H1 (cell line): Measurements from ENCODE around the gene GPER1. TPM values are rescaled to one million over a fixed set of nuclear protein-coding genes. Genes with fewer than 3 reads are reported as not detected.
A peak's percentile ranks its signal among the peaks of the same experiment; 100 is the strongest.

Source experiments
- CTCF ChIA-PET: fragments of 300-600 bp; sonication (Branson Sonifier 250); formaldehyde crosslinking; loops from one replicate; lab custom pipeline; 2021; ENCODE audit not compliant: partially characterized antibody; lab: Charles Lee
- POLR2A ChIA-PET: fragments of 300-600 bp; sonication (Branson Sonifier 250); formaldehyde crosslinking; loops from one replicate; lab custom pipeline; 2021; ENCODE audit warnings: inconsistent platforms; ENCODE audit not compliant: partially characterized antibody; lab: Charles Lee
- DNase-seq, 2 experiments: peaks; one replicate each; pipeline versions ENCODE4 v3.0.0 to v3.0.0-alpha.2; 2010 to 2022; ENCODE audit warnings: low spot score in 2 of 2, low read depth in 1 of 2, mixed read lengths in 1 of 2
- FAIRE-seq: peaks from 2 replicates; lab custom pipeline; 2011; peaks lifted over from hg19 to GRCh38; lab: Jason Lieb, UNC
- H2AFZ ChIP-seq: 2 replicates; pipeline ENCODE4 v1.8.1; 2012; ENCODE audit warnings: low read length, inconsistent platforms
- H2AK5ac ChIP-seq: 2 replicates; pipeline ENCODE4 v1.6.1; 2013; ENCODE audit warnings: low read depth, low read length
- H2BK120ac ChIP-seq: replicated peaks from 2 replicates; pipeline ENCODE3; 2013; ENCODE audit warnings: low read depth, low read length, inconsistent platforms
- H2BK12ac ChIP-seq: 2 replicates; pipeline ENCODE4 v1.6.1; 2013; ENCODE audit warnings: low read depth, low read length
- H2BK15ac ChIP-seq: 2 replicates; pipeline ENCODE4 v1.6.1; 2013; ENCODE audit warnings: low read length
- H2BK20ac ChIP-seq: 2 replicates; pipeline ENCODE4 v1.6.1; 2013; ENCODE audit warnings: low read length
- H2BK5ac ChIP-seq: 2 replicates; pipeline ENCODE4 v1.6.1; 2013; ENCODE audit warnings: low read depth, low read length
- H3K14ac ChIP-seq: 2 replicates; pipeline ENCODE4 v1.6.1; 2013; ENCODE audit warnings: inconsistent platforms; ENCODE audit not compliant: insufficient read length
- H3K18ac ChIP-seq: 2 replicates; pipeline ENCODE4 v1.6.1; 2013; ENCODE audit warnings: low read length; ENCODE audit errors: extremely low read depth
- H3K23ac ChIP-seq: 2 replicates; pipeline ENCODE4 v1.6.1; 2013; ENCODE audit warnings: inconsistent platforms; ENCODE audit not compliant: insufficient read length
- H3K23me2 ChIP-seq: 2 replicates; pipeline ENCODE4 v1.6.1; 2013; ENCODE audit warnings: low read depth, low read length
- H3K27ac ChIP-seq: 2 replicates; pipeline ENCODE4 v1.6.1; 2011; ENCODE audit warnings: low read depth, low read length, inconsistent platforms
- H3K27me3 ChIP-seq, 4 experiments: replicated peaks in 1 of 4; 1 replicate in 1 of 4; 2 replicates in 3 of 4; pipeline versions ENCODE4 v1.6.1 to v1.8.1; 2011 to 2013; ENCODE audit warnings: low read length in 3 of 4, mild to moderate bottlenecking in 3 of 4, inconsistent platforms in 2 of 4, mixed read lengths in 2 of 4, moderate library complexity in 1 of 4; ENCODE audit not compliant: control insufficient read depth in 3 of 4, insufficient read depth in 3 of 4; ENCODE audit errors: extremely low read depth in 1 of 4
- H3K36me3 ChIP-seq, 4 experiments: 2 replicates each; pipeline versions ENCODE4 v1.6.1 to v1.8.1; 2011 to 2013; ENCODE audit warnings: mild to moderate bottlenecking in 4 of 4, low read length in 3 of 4, moderate library complexity in 2 of 4, control low read depth in 1 of 4, inconsistent platforms in 1 of 4; ENCODE audit not compliant: insufficient read depth in 4 of 4, control insufficient read depth in 2 of 4
- H3K4ac ChIP-seq: replicated peaks from 2 replicates; pipeline ENCODE3; 2013; ENCODE audit warnings: low read length, low read depth, mixed read lengths, inconsistent platforms; ENCODE audit not compliant: insufficient read length
- H3K4me1 ChIP-seq, 4 experiments: replicated peaks in 1 of 4; 1 replicate in 1 of 4; 2 replicates in 3 of 4; pipeline versions ENCODE4 v1.6.1 to v1.8.1; 2011 to 2013; ENCODE audit warnings: low read length in 3 of 4, inconsistent platforms in 2 of 4, mixed read lengths in 1 of 4; ENCODE audit not compliant: insufficient read depth in 4 of 4, control insufficient read depth in 3 of 4
- H3K4me2 ChIP-seq, 2 experiments: 2 replicates each; pipeline versions ENCODE4 v1.6.1 to v1.8.1; 2011 to 2013; ENCODE audit warnings: low read depth in 2 of 2, low read length in 2 of 2, control low read depth in 1 of 2, inconsistent platforms in 1 of 2, mild to moderate bottlenecking in 1 of 2; ENCODE audit not compliant: insufficient read depth in 1 of 2
- H3K4me3 ChIP-seq, 4 experiments: fragments of 200-600, 300-600 bp in 1 of 4; sonication (generic), shearing (Covaris generic), sonication (Bioruptor Twin) in 1 of 4; 2 replicates each; pipeline versions ENCODE4 v1.5.1 to v1.8.1; 2011 to 2016; ENCODE audit warnings: low read length in 4 of 4, low read depth in 3 of 4, control low read depth in 2 of 4, inconsistent platforms in 2 of 4, mild to moderate bottlenecking in 2 of 4, mixed read lengths in 1 of 4, moderate library complexity in 1 of 4; ENCODE audit not compliant: insufficient read depth in 2 of 4; ENCODE audit errors: extremely low read depth in 1 of 4
- H3K56ac ChIP-seq: replicated peaks from 2 replicates; pipeline ENCODE3; 2013; ENCODE audit warnings: low read depth, mild to moderate bottlenecking, mixed read lengths, low read length, inconsistent platforms; ENCODE audit not compliant: insufficient read length
- H3K79me1 ChIP-seq: 2 replicates; pipeline ENCODE4 v1.6.1; 2013; ENCODE audit warnings: low read depth, low read length, control low read depth
- H3K79me2 ChIP-seq, 2 experiments: 2 replicates each; pipeline versions ENCODE4 v1.6.1 to v1.8.1; 2012 to 2013; ENCODE audit warnings: low read length in 2 of 2, mild to moderate bottlenecking in 2 of 2, inconsistent platforms in 1 of 2; ENCODE audit not compliant: insufficient read depth in 2 of 2, control insufficient read depth in 1 of 2
- H3K9ac ChIP-seq, 4 experiments: replicated peaks in 1 of 4; 1 replicate in 1 of 4; 2 replicates in 3 of 4; pipeline versions ENCODE4 v1.6.1 to v1.8.1; 2011 to 2013; ENCODE audit warnings: low read depth in 3 of 4, low read length in 3 of 4, control low read depth in 2 of 4, mild to moderate bottlenecking in 2 of 4, moderate library complexity in 2 of 4, inconsistent platforms in 1 of 4; ENCODE audit errors: extremely low read depth in 1 of 4
- H3K9me3 ChIP-seq, 2 experiments: 2 replicates each; pipeline versions ENCODE4 v1.6.1 to v1.8.1; 2012 to 2013; ENCODE audit warnings: mild to moderate bottlenecking in 2 of 2, moderate library complexity in 2 of 2, control low read depth in 1 of 2, inconsistent platforms in 1 of 2, low read depth in 1 of 2, low read length in 1 of 2, mixed read lengths in 1 of 2; ENCODE audit not compliant: insufficient read depth in 2 of 2
- H4K20me1 ChIP-seq, 2 experiments: replicated peaks in 1 of 2; 2 replicates each; pipeline versions ENCODE3 to v1.8.1; 2011 to 2013; ENCODE audit warnings: inconsistent platforms in 2 of 2, low read length in 2 of 2, mild to moderate bottlenecking in 1 of 2; ENCODE audit not compliant: insufficient read depth in 2 of 2, control insufficient read depth in 1 of 2
- H4K5ac ChIP-seq: 2 replicates; pipeline ENCODE4 v1.6.1; 2013; ENCODE audit warnings: low read length, low read depth, mixed read lengths, inconsistent platforms; ENCODE audit not compliant: insufficient read length
- H4K8ac ChIP-seq: 2 replicates; pipeline ENCODE4 v1.8.0; 2013; ENCODE audit warnings: mild to moderate bottlenecking, moderate library complexity, low read length, inconsistent platforms; ENCODE audit not compliant: insufficient read depth; ENCODE audit errors: extremely low read depth
- H4K91ac ChIP-seq: replicated peaks from 2 replicates; pipeline ENCODE3; 2013; ENCODE audit warnings: low read length, mixed read lengths, inconsistent platforms; ENCODE audit not compliant: insufficient read length
- JUN ChIP-seq: IDR thresholded peaks from 2 replicates; pipeline ENCODE4 v1.6.1; 2011; ENCODE audit warnings: low read depth, mild to moderate bottlenecking, improper control_type of control experiment, low read length
- KDM1A ChIP-seq: fragments of 200-600, 300-600 bp; sonication (generic); IDR thresholded peaks from 2 replicates; pipeline ENCODE4 v1.7.1; 2016; ENCODE audit warnings: mild to moderate bottlenecking, low read length, borderline replicate concordance
- NANOG ChIP-seq: IDR thresholded peaks from 2 replicates; pipeline ENCODE4 v1.6.1; 2011; ENCODE audit warnings: low read length, low read depth, mild to moderate bottlenecking, inconsistent platforms; ENCODE audit not compliant: insufficient read depth, poor library complexity, severe bottlenecking
- RAD21 ChIP-seq, 2 experiments: IDR thresholded peaks in 1 of 2; conservative IDR thresholded peaks in 1 of 2; 2 replicates each; pipeline ENCODE4 v1.6.1; 2011; ENCODE audit warnings: low read depth in 2 of 2, low read length in 2 of 2, improper control_type of control experiment in 1 of 2, inconsistent platforms in 1 of 2, mild to moderate bottlenecking in 1 of 2, moderate library complexity in 1 of 2
- SIRT6 ChIP-seq: IDR thresholded peaks from one replicate; pipeline ENCODE4 v1.7.1; 2012; ENCODE audit warnings: low read length, inconsistent platforms
- SUZ12 ChIP-seq: fragments of 200-600 bp; sonication (generic); IDR thresholded peaks from 2 replicates; pipeline ENCODE4 v1.6.1; 2012; ENCODE audit warnings: mild to moderate bottlenecking, inconsistent platforms, low read length, moderate library complexity, mixed read lengths
- ZNF274 ChIP-seq: IDR thresholded peaks from 2 replicates; pipeline ENCODE4 v1.7.0; 2012; ENCODE audit warnings: low read length, borderline replicate concordance; ENCODE audit errors: extremely low read depth
- WGBS, 2 experiments: shearing (Covaris generic) in 1 of 2; methylation state at CpG; one replicate each; pipeline versions ENCODE4 v1.1.6 to v1.1.7; 2013 to 2015; ENCODE audit warnings: low lambda C conversion rate in 2 of 2, mixed read lengths in 2 of 2, inconsistent platforms in 1 of 2, low coverage in 1 of 2, missing lambda C conversion rate in 1 of 2; ENCODE audit not compliant: insufficient replicate concordance in 2 of 2, insufficient coverage in 1 of 2, insufficient read length in 1 of 2; ENCODE audit errors: extremely low coverage in 1 of 2, missing lambda C conversion rate in 1 of 2; 5-methylcytosine and 5-hydroxymethylcytosine counted together
- long read RNA-seq, 2 experiments: library from RNA in 1 of 2; library from capped mRNA in 1 of 2; stranded (forward); transcript quantifications; one replicate each; pipeline ENCODE4 v2.0.0, GENCODE V29; 2021; ENCODE audit warnings: inconsistent platforms in 1 of 2
- polyA minus RNA-seq, 3 experiments: library from RNA; depleted of rRNA, polyadenylated mRNA; stranded (reverse); fragments of >200 nt; gene quantifications; 1 replicate in 2 of 3; 2 replicates in 1 of 3; pipeline ENCODE4 v1.2.3, GENCODE V29; 2011
- polyA plus RNA-seq, 7 experiments: library from polyadenylated mRNA; depleted of rRNA in 3 of 7; stranded (reverse) in 5 of 7; unstranded in 2 of 7; fragments of >200 nt in 5 of 7; fragments of 200-250 nt in 2 of 7; gene quantifications; 1 replicate in 5 of 7; 2 replicates in 1 of 7; 4 replicates in 1 of 7; pipeline versions ENCODE4 v1.2.1 to v1.2.3, GENCODE V29; 2011 to 2013; ENCODE audit warnings: missing spikeins in 2 of 7, mixed read lengths in 2 of 7
- total RNA-seq: library from RNA; stranded (reverse); fragmentation: NEBNext Ultra II Directional; extraction: Animal tissue kit (Norgen Biotek cat#: 25700); gene quantifications from 2 replicates; pipeline ENCODE4 v1.2.1, GENCODE V29; 2021

GPER1 gene
- total RNA-seq (0.24 and 0.52 TPM in 2 replicates), polyA plus RNA-seq (2011; rRNA removed) (0.47 and 0.78 TPM in 2 replicates), polyA minus RNA-seq (2011; rRNA and poly(A)+ RNA removed) (0.16 and 0.27 TPM in 2 replicates)
- 0.56 TPM for polyA plus RNA-seq (2011; cell fraction: cytosol; rRNA removed)
- polyA plus RNA-seq (2011; cell fraction: nucleus; rRNA removed), result 1.00 TPM
- 0.36 to 0.68 TPM (median 0.62 TPM) in 4 replicates for polyA plus RNA-seq (2012, experiment 1 of 2)
- 0.17 TPM for polyA plus RNA-seq (2012, experiment 2 of 2)
- polyA plus RNA-seq (2013, experiment 1 of 2), result 0.20 TPM
- polyA plus RNA-seq (2013, experiment 2 of 2), result 0.20 TPM
- polyA minus RNA-seq (2011; cell fraction: cytosol; rRNA and poly(A)+ RNA removed), result not detected
- 0.70 TPM for polyA minus RNA-seq (2011; cell fraction: nucleus; rRNA and poly(A)+ RNA removed)
- long read RNA-seq, experiment 1, result 0 reads
- long read RNA-seq, experiment 2, result 0 reads

- Histone ChIP-seq H3K23ac (no peak within 1 kb of the TSS), H3K27ac (no peak within 1 kb of the TSS), H2BK20ac (no peak within 1 kb of the TSS), H2BK12ac (no peak within 1 kb of the TSS), H4K20me1 (peaks cover 0 to 22% of the 10 kb centered on the region in 2 experiments), H4K5ac (peak within 1 kb of the TSS; percentile 64), H3K4me1 (peaks cover 2 to 19% (median 4%) of the 10 kb centered on the region in 4 experiments), H3K79me1 (peaks cover 2% of the 10 kb centered on the region; the same call in 1 of the 2 replicates), H3K4me2 (peak within 1 kb of the TSS in 1 of 2 experiments; percentile 56; a peak in 3 of 4 replicates), H2BK15ac (0 out of 2 replicates have a peak within 1 kb of the TSS, but pooled peaks have one; percentile 77), H3K56ac (no peak within 1 kb of the TSS), H2BK5ac (peak within 1 kb of the TSS; percentile 71), H3K23me2 (no peaks in the 10 kb centered on the region), H3K36me3 (peaks cover 0 to 4% (median 0%) of the 10 kb centered on the region in 4 experiments; a peak in 2 of 8 replicates), H3K4ac (no peak within 1 kb of the TSS), H3K79me2 (0 out of 4 replicates have a peak, but pooled peaks cover 0 to 2% of the 10 kb centered on the region in 2 experiments), H4K8ac (no peak within 1 kb of the TSS), H4K91ac (peak within 1 kb of the TSS; percentile 74), H3K14ac (no peak within 1 kb of the TSS), H3K9me3 (no peaks in the 10 kb centered on the region), H2BK120ac (no peak within 1 kb of the TSS), H3K27me3 (no peaks in the 10 kb centered on the region), H3K18ac (no peak within 1 kb of the TSS; the same call in 1 of the 2 replicates), H3K9ac (peak within 1 kb of the TSS in 1 of 4 experiments; percentile 13; a peak in 1 of 7 replicates), H3K4me3 (peak within 1 kb of the TSS in 3 of 4 experiments; percentile 18 to 51 (median 43); a peak in 5 of 8 replicates), H2AK5ac (no peak within 1 kb of the TSS; the same call in 1 of the 2 replicates), H2AFZ (0 out of 2 replicates have a peak within 1 kb of the TSS, but pooled peaks have one; percentile 36)
- POLR2A ChIA-PET, result interaction anchor here (0.8 to 1.1 kb wide), 2 partner anchors 17 to 43 kb away, joined by 3 read pairs; no protein-coding TSS in a partner anchor
- FAIRE-seq (no peak), DNase-seq (peak in 1 of 2 experiments; percentile 67)
- CTCF ChIA-PET, result interaction anchor here (0.5 to 2.0 kb wide), 16 partner anchors 8 to 353 kb away, joined by 3 to 12 read pairs (median 4); a partner anchor contains a TSS
- TF ChIP-seq SIRT6, result no peak
- TF ChIP-seq ZNF274, result no peak
- no peak for TF ChIP-seq KDM1A
- TF ChIP-seq RAD21 (IDR thresholded peaks at IDR 0.05 in 1 of 2, conservative IDR thresholded peaks at IDR 0.05 in 1 of 2; ENCODE audit: low read depth in 2 of 2, low read length in 2 of 2), result no peak
- no peak for TF ChIP-seq SUZ12
- no peak for TF ChIP-seq NANOG
- no peak for TF ChIP-seq JUN
- 74% methylated on average over 24 of the region's 28 CpGs; no CpG with 5 or more reads in 1 of the 2 experiments for WGBS, 2 experiments
Observed at GRCh38 chr7:1087952-1088920, at the start of gene GPER1. Gene GPER1, plus strand, starts transcription at chr7:1088113. Its CDS starts 3,616 bp downstream, at chr7:1091729.
